GM19099 (cell line): ENCODE data around the gene METTL16.

Source experiments
- POLR2A ChIP-seq: IDR thresholded peaks from 3 replicates; pipeline ENCODE4 v1.6.1; 2011; ENCODE audit warnings: low read depth; ENCODE audit not compliant: insufficient read length; ENCODE audit errors: extremely low read depth

Gene METTL16

DNA sequence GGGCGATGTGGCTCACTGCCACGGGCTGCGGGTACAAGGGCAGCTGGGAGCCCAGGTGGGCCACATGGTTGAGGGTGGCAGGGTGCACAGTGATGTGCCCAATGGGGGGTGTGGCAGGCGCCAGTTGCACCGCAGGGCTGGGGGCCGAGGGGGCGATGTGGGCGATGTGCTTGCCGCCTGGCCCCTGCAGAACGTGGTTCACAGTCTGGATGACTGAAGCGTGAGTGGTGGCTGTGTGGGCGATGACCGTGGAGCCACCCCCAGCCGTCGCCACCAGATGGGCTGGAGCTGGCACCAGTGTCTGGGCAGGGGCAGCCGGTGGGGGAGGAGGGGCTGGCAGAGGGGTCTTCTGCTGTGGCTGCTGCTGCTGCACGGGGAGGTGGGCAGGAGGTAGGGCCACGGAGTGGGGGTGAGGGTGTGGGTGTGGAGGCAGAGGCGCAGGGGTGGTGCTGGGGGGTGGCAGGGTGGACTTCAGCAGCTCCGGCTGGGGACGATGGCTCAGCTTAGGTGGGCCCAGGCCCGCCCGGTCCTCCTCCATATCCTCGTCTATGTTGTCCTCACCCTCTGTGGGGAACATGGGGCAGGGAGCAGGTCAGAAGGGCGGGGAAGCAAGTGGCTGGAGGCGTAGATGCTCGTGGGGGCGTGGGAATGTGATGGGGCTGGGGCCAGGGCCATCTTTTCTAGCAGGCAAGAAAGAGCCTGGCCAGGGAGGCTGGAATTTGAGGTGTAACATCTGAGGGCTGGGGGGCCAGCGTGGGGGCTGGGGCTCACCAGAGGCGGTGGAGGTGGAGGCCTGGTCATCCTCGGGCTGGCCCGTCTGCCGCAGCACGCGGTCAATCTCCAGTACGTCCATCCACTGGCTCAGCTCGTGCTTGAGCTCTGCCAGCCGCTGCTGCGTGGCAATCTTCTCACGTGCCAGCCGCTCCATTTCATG is 124.3 kb downstream of the METTL16 start:
- TF ChIP-seq POLR2A: no peak

DNA sequence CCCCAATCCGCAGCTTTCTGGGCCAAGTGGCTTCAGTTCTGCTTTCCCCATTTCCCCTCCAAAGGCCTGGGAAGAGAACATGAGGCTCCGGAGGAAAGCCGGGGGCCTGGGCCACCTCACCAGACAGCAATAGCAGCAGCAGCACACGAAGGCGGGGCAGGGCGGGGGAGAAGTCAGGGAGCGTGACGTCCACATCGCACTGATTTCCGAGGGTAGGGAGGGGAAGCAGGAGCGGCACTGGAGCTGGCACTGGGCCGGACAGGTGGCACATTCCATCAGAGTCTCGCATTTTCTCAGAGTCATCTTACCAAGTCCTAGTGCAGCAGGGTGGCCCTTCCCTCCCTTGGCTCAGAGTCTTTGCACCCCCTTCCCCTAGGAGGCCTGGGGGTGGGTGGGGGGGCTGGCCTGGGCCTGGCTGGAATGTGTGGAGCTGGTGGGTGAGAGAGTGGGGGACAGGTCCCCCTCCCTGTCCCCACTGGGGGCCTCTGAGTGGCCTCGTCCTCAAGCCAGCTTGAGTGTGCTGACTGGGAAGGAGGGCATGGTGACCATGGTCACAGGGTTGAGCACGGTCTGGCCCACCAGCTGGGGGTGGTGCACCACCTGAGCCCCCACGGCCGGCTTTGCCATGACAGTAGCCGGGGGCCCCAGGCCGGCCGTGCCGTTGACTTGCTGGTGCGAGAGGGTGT is 125.1 kb downstream of the METTL16 start:
- TF ChIP-seq POLR2A: no peak

DNA sequence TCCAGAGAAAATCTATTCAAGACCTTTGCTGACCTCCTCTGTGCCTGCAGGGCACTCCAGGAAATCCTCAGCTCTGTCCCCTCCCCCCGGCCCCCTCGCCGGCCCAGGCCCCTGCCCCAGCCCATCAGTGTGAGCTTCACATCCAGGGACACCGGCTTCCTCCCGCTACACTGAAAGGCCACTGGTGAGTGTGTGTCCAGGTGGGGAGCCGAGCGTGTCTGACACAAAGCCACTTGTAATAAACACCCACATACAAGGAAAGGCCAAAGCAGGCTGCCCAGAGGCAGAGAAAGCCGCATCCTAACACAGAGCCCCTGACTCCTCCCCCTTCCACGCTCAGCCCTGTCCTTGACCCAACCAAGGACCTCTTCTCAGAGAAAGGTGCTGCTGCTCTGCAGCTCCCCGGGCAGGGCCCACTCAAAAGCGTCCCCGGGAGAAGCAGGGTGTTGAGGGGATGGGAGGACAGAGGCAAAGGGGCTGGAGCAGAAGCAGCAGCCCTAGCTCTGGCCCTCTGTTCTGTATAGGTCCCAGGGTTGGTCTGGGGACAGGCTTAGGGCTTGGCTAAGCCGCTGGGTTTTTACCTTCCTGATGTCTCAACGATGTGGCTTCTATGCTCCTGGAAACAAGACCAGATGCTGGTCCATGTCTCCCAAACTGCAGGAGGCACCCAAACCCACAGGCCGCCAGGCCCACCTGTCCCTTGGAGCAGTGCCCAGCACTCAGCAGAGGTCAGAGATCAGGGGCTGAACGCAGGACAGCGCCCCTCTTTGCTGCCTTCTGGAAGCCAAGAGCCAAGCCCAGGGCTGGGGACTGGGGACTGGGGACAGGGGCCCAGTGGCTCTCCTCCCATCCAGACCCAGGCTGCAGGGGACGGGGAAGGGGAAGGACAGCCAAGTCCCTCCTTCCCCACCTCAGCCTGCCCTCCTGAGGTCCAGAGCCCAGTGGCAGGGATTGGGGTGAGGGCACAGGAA is 126.2 kb downstream of the METTL16 start:
- TF ChIP-seq POLR2A: no peak

DNA sequence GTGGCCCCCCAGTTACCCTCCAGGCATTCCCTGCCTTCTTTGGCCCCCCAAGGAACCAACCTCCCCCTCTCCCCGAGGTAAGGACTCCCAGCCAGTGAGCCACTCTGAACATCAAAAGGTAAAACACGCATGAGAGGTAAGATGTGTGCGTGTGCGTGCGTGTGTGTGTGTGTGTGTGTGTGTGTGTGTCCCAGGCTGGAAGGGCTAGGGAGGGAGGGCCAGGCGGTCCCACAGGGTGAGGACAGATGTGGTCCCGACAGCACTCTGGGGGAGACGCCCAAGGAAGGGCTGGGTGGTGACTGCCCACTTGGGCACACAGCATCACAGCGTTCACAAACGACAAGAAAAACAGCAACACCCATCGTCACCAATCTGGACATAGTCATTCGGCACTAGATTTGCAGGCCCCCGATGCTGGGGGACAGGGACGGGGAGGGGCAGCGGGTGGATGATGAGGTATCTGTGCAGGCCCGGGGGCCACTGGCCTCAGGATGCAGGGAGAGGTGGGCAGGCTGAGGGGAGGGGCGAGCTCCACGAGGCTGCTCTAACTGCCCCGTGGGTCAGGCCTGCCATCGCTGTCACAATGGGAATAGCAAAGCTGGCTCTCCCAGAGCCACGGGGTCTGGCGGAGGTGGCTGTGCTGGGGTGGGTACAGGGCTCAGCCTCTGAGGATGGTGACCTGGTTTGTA is 127.1 kb downstream of the METTL16 start:
- no peak for TF ChIP-seq POLR2A

DNA sequence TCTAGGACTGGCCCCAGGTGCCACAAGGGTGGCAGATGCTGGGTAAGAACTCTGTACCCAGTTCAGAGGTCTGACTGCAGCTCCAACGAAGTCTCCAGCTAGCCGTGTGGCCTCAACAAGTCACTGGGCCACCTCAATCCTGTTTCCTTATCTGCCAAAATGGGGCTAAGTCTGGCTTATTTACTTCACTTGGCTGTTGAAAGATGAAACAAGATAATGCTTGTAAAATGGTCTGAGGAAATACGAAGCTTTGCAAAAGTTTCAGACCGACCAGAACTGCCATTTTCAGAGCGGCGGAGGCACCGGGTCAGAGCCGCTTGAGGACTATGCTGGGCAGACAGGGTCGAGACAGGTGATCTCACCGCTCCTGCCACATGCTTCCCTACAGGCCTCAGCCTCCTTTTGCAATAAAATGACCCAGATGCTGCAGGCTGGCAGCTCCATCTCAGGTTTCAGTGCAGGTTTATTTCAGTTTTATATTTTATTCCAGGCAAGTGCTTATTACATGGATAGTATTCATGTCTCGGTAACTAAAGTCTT is 128.0 kb downstream of the METTL16 start:
- TF ChIP-seq POLR2A: no peak

DNA sequence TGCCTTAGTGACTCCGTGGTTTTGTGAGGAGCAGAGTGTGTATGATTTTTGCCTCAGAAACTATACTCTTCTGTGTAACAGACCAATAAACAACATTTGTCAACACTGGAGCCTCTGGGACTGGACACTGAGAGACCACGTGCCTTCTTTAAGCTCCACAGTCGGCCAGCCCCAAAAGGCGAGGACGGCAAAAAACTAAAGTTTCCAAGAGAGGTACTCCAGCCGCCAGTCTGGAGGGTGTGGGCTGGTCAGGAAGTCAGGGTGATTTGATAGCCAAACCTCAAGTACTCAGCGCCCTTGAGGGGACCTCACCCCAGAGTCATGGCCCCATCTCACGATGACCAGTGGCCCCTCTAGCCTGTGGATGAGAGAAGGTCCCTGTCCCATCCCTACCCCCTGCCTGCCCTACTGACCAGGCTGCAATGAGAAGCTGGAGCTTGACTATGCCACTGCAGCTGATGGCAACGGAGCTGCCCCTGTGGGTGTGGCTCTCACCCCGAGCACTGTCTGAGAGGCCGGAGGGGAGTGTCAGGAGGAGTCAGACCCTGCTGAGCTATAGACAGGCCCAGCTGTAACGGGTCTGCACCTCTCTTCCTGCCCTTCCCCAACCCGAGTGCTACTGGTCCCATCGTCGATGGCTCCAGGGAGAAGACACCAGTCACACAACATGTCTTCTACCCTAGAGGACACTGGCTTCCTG is 130.6 kb downstream of the METTL16 start:
- no peak for TF ChIP-seq POLR2A

DNA sequence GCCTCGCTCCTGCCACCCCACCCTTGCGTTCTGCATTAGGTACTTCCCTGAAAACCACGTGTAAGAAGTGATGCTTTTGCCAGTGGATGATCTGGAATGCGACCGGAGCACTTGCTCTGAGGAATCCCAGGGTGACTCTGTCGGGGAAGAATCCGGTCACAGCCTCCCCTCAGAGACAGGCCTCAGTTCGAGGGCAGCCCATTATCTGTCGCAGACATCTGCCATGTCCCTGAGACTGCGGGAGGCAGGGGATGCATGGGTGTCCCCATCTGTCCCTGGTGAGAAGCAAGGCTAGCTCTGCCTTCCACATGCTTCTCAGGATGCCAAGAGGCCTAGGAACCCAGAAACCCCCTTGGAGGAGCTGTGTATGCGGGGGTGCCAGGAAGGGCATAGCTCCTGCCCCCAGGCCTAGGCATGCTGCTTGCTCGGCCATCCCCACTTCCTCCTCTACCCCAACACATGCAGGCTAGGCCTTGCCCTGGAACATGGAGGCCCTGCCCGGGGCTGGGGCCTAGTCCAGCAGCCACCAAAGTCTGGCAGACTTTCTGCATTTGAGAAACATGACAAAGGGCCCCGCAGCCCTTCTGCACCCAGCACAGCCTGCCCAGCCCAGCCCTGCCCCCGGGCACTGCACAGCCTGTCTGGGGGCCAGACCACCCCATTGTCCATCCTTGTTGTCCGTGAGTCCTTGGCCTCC is 131.3 kb downstream of the METTL16 start:
- no peak for TF ChIP-seq POLR2A

DNA sequence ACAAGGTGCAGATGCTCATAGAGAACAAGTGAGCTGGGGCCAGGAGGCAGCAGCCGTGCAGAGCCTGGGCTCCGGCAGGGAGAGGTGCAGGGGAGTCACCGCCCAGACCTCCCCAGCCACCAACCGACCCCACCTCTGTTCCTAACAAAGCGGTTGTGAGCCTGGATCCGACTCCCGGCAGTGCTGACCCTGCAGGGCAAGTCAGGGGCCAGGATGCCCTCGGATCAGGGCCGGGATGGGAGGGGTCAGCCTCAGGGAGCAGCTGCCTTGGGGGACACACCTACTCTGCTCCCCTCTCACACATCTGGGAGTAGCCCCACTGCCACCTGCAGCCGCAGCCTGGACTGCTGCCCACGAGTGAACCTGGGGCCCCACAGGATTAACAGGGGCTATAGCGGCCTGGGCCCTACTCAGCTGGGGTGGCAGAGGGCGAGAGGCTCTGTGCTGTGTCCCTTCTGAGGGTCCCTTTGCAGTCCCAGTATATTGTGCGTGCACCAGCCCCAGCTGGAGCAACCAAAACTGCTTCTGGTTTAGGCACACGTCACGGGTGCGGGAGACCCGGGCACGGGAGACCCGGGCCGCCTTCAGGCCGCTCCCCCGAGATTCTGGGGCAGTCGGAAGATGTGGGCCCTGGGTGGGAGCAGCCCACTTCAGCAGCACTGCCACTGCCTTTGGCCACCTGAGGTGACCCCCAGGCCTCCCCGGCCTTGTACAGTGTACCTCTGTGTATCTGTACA is 132.0 kb downstream of the METTL16 start:
- TF ChIP-seq POLR2A: no peak

DNA sequence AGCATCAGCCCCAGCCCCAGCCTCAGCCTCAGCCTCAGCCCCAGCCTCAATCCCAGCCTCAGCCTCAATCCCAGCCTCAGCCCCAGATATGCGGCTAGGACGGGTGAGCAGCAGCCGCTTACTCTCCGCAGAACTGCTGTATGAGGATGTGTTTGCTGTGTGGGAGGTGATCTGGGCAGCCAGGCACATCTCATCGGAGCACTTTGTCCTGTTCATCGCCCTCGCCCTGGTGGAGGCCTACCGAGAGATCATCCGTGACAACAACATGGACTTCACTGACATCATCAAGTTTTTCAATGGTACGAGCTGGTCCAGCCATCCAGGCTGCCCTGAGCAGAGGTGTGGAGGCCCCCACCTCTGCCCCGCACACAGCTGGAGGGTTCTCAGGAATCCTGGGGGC is 132.8 kb downstream of the METTL16 start:
- no peak for TF ChIP-seq POLR2A

DNA sequence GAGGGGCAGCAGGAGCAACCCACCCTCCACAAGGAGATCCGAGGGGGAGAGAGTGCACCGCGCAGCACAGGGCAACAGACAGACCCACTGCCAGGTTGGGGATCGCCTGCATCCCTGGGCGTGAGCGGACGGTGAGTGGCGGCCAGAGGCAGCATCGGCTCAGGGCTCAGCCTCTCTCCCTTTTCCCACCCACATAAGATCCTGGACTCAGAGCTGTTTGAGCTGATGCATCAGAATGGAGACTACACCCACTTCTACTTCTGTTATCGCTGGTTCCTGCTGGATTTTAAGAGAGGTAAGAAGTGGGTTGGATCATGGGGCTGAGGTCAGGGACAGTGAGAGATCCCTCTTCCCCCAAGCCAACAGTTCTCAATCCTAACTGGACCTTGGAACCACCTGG is 134.0 kb downstream of the METTL16 start:
- TF ChIP-seq POLR2A: no peak

DNA sequence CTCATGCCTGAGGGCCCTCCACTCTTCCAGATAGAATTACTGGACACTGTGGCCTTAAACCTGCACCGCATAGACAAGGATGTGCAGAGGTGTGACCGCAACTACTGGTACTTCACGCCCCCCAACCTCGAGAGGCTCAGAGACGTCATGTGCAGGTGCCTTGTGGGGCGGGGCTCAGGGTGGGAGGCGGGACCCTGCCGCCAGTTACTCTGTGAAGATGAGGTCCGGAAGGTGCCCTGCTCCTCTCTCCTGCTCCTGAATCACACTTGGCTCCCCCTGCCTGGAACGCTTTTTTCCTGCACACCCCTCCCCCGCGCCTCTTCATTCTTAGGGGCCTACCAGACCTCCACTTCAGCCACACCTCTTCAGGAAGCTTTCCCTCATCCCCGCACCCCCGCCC is 135.6 kb downstream of the METTL16 start:
- TF ChIP-seq POLR2A: no peak

DNA sequence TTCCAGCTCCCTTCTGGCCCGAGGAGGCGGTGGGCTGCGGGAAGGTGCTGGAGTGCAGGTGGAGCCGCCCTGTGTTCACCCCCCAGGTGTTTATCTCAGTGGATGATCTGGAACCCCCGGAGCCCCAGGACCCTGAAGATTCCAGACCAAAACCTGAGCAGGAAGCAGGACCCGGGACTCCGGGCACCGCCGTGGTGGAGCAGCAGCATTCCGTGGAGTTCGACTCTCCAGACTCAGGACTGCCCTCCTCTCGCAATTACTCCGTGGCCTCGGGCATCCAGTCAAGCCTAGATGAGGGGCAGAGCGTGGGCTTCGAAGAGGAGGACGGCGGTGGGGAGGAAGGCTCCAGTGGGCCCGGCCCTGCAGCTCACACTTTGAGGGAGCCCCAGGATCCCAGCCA is 136.3 kb downstream of the METTL16 start:
- TF ChIP-seq POLR2A: no peak
